Activated CD8-positive, alpha-beta T cell treated with anti-CD3 and anti-CD28 coated beads for 36 hours (primary cell): ENCODE results near the gene EPHB1. TPM values are rescaled to one million over a fixed set of nuclear protein-coding genes. Genes with fewer than 3 reads are reported as not detected.

Source experiments
- ATAC-seq: fragments of 200-7000 bp; cut with Tn5 transposase; one replicate; pipeline ENCODE4 v1.10.0; 2021; ENCODE audit warnings: mild to moderate bottlenecking, moderate library complexity
- CTCF ChIA-PET: fragments of 350-600 bp; sonication (Branson Sonifier 250); formaldehyde crosslinking; loops from one replicate; lab custom pipeline; 2021; ENCODE audit warnings: antibody characterized with exemption; lab: Charles Lee
- POLR2A ChIA-PET: fragments of 350-600 bp; sonication (Branson Sonifier 250); formaldehyde crosslinking; loops from one replicate; lab custom pipeline; 2021; ENCODE audit warnings: antibody characterized with exemption; lab: Charles Lee
- DNase-seq: peaks from one replicate; pipeline ENCODE4 v3.0.0-alpha.2; 2020
- H3K27ac Mint-ChIP-seq: one replicate; pipeline ENCODE4 v1.8.0; 2021; ENCODE audit warnings: mild to moderate bottlenecking, mixed read lengths
- H3K27me3 Mint-ChIP-seq: one replicate; pipeline ENCODE4 v1.8.0; 2021; ENCODE audit warnings: mixed read lengths
- H3K36me3 Mint-ChIP-seq: one replicate; pipeline ENCODE4 v1.8.0; 2021; ENCODE audit warnings: low read depth, mixed read lengths
- H3K4me1 Mint-ChIP-seq: one replicate; pipeline ENCODE4 v1.8.0; 2021; ENCODE audit warnings: low read depth, mixed read lengths
- H3K4me3 Mint-ChIP-seq: one replicate; pipeline ENCODE4 v1.8.0; 2021; ENCODE audit warnings: mild to moderate bottlenecking, moderate library complexity, mixed read lengths
- H3K9me3 Mint-ChIP-seq: one replicate; pipeline ENCODE4 v1.8.0; 2021; ENCODE audit warnings: mixed read lengths
- intact Hi-C: fragments of 100-400 bp; cut with micrococcal nuclease; formaldehyde crosslinking; loops from one replicate; pipeline ENCODE4 v1.10.0; 2022
- total RNA-seq, 2 experiments: library from RNA; stranded (reverse); gene quantifications; one replicate each; pipeline ENCODE4 v1.2.3, GENCODE V29; 2021
- TF ChIP-seq, protein P1 (sequence below): fragments of 200-600 bp; IDR thresholded peaks from one replicate; pipeline ENCODE4 v1.8.0; 2022; ENCODE audit warnings: antibody characterized with exemption, mild to moderate bottlenecking

EPHB1 gene
- total RNA-seq, 2 experiments from 2014 or later: 0.78 TPM; not detected in 1

DNA sequence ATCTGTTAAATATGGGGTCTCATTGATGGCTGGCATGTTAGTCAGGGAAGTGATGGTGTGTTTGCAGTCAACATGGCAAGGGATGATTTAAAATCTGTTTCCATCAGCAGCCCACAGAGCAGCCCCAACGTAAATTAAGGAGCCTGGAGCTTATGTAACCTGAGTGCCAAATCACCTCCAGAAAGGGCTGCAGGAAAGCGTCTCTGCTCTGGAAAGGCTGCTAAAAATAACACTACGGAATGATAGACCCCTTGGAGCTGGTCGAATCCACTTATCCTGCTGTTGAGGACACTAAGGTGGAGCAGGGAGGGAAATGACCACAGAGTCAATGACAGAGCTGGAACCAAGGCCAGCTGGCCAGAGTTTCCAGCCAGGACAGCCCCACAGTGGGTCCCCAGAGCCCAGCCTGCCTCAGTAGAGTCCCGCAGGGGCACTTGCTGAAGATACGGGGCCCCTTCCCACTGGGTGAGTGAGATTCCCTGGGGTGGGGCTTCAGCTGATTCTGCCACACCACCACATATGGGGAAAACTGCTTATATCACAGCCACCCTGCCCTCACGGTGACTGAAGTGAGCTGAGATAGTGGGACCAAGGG lies 63.5 kb downstream of the EPHB1 start:
- no peaks in the 10 kb centered on the region for H3K36me3 Mint-ChIP-seq
- H3K4me1 Mint-ChIP-seq: no peaks in the 10 kb centered on the region
- ChIA-PET CTCF (no interaction called here), POLR2A (no interaction called here)
- intact Hi-C loops: no loop called here
- TF ChIP-seq, protein P1, sequence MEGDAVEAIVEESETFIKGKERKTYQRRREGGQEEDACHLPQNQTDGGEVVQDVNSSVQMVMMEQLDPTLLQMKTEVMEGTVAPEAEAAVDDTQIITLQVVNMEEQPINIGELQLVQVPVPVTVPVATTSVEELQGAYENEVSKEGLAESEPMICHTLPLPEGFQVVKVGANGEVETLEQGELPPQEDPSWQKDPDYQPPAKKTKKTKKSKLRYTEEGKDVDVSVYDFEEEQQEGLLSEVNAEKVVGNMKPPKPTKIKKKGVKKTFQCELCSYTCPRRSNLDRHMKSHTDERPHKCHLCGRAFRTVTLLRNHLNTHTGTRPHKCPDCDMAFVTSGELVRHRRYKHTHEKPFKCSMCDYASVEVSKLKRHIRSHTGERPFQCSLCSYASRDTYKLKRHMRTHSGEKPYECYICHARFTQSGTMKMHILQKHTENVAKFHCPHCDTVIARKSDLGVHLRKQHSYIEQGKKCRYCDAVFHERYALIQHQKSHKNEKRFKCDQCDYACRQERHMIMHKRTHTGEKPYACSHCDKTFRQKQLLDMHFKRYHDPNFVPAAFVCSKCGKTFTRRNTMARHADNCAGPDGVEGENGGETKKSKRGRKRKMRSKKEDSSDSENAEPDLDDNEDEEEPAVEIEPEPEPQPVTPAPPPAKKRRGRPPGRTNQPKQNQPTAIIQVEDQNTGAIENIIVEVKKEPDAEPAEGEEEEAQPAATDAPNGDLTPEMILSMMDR: no peak
- H3K27me3 Mint-ChIP-seq: peaks cover 2% of the 10 kb centered on the region
- no peaks in the 10 kb centered on the region for H3K9me3 Mint-ChIP-seq
- DNase-seq: no peak
- no peak overlapping the region for H3K27ac Mint-ChIP-seq
- H3K4me3 Mint-ChIP-seq: no peak overlapping the region
- ATAC-seq: no peak

DNA sequence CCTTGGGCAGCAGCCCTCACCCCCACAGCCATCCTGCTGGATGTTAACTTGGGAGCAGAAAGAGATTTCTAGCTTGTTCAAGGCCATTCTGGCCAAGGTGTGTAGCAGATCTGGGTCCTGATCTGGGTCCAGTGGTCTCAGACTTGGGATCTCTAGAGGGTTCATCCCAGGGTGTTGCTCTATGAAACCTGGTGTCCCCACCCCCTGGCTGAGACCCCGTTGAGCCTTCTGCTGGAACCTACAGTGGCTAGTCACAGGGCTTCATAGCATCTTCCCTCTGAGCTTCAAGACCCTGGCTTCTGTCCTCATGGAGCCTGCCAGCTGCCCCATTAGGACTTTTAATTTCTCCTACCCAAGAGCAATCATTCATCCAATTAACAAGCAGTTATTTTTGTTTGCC lies 64.3 kb downstream of the EPHB1 start:
- Mint-ChIP-seq H3K27me3 (peaks cover 2% of the 10 kb centered on the region), H3K4me3 (no peak overlapping the region), H3K9me3 (no peaks in the 10 kb centered on the region), H3K4me1 (no peaks in the 10 kb centered on the region), H3K36me3 (no peaks in the 10 kb centered on the region), H3K27ac (no peak overlapping the region)
- ATAC-seq: no peak
- intact Hi-C loops: no loop called here
- CTCF ChIA-PET: no interaction called here
- TF ChIP-seq, protein P1: no peak
- POLR2A ChIA-PET: no interaction called here
- no peak for DNase-seq

DNA sequence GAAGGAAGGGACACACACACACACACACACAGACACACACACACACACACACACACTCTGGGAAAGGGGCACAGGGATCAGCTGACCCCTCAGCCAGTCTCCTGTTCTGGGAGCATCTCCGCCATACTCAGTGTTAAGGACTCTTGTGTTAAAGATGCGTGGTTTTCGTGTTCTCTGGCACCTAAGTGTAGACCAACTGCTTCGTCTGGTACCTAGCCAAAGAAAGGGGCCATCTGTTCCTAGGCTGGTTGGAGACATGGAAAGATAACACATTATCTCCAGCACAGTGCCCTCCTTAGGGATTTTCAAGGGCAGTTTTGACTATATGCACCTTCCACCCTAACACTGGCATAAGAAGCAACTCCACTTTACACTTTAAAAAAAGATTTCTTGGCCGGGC lies 65.1 kb downstream of the EPHB1 start:
- Mint-ChIP-seq H3K4me1 (no peaks in the 10 kb centered on the region), H3K9me3 (no peaks in the 10 kb centered on the region), H3K27ac (no peak overlapping the region), H3K4me3 (no peak overlapping the region), H3K36me3 (no peaks in the 10 kb centered on the region), H3K27me3 (peaks cover 2% of the 10 kb centered on the region)
- ChIA-PET POLR2A (interaction anchor here (0.8 kb wide), 1 partner anchor 943 kb away, joined by 3 read pairs; no protein-coding TSS in a partner anchor), CTCF (no interaction called here)
- intact Hi-C loops: no loop called here
- TF ChIP-seq, protein P1: no peak
- no peak for DNase-seq
- ATAC-seq: no peak

DNA sequence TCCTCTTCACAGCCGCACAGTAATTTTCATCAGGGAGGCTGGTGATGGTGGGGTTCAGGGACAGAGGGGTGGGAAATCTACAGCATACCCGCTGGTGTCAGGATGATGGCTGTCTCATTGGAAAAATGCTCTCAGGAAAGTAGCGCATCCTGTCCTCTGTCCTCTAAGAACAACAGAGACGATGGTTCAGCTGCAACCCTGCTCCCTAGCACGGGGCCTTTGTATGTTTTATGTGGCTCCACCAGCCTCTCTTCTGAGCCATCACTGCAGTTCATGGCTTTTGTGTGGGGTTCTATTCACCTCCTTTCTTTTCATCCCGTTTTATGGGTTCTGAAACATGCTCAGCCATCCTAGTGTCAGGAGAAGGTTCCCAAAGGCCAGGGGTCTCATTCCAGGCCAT lies 68.9 kb downstream of the EPHB1 start:
- Mint-ChIP-seq H3K4me1 (no peaks in the 10 kb centered on the region), H3K9me3 (no peaks in the 10 kb centered on the region), H3K27ac (no peak overlapping the region), H3K27me3 (no peaks in the 10 kb centered on the region), H3K4me3 (no peak overlapping the region), H3K36me3 (no peaks in the 10 kb centered on the region)
- TF ChIP-seq, protein P1: no peak
- ChIA-PET CTCF (no interaction called here), POLR2A (no interaction called here)
- intact Hi-C loops: no loop called here
- ATAC-seq (no peak), DNase-seq (no peak)

DNA sequence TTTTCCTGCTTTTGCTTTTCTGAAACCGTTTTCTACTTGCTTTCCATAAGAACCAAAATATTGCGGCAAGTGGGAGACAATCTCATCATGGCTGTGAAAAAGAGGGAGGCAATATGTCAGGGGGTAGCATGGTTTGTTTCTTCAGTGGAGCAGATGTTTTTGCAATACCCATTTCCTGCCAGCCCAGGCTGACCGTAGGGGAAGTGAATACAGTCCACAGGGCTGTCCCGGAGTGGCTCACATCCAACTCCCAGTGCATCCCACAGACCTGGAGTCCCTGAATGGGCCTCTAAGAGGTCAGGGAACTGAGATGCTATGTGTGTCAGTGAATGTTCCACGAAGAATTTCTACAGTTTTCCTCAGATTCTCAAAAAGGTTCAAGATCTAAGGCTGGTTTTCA lies 69.6 kb downstream of the EPHB1 start:
- Mint-ChIP-seq H3K36me3 (no peaks in the 10 kb centered on the region), H3K9me3 (no peaks in the 10 kb centered on the region), H3K4me3 (no peak overlapping the region), H3K4me1 (no peaks in the 10 kb centered on the region), H3K27me3 (no peaks in the 10 kb centered on the region), H3K27ac (no peak overlapping the region)
- ChIA-PET POLR2A (no interaction called here), CTCF (no interaction called here)
- DNase-seq (no peak), ATAC-seq (no peak)
- intact Hi-C loops: no loop called here
- TF ChIP-seq, protein P1: no peak
